Dermis microvascular lymphatic vessel endothelial cell (primary cell): ENCODE measurements around the gene ADARB2. TPM values are rescaled to one million over a fixed set of nuclear protein-coding genes. Genes with fewer than 3 reads are reported as not detected.

ENCODE experiments used
- DNase-seq, 2 donors: peaks; one replicate each; pipeline versions ENCODE4 v3.0.0 to v3.0.0-alpha.2; 2010; ENCODE audit warnings: low read depth in 2 of 2
- total RNA-seq: library from RNA; depleted of rRNA; stranded (reverse); fragments of >200 nt; gene quantifications from 2 replicates; pipeline ENCODE4 v1.2.1, GENCODE V29; 2014

The ADARB2 gene
- total RNA-seq, 1 donor from 2014 or later = not detected

DNA sequence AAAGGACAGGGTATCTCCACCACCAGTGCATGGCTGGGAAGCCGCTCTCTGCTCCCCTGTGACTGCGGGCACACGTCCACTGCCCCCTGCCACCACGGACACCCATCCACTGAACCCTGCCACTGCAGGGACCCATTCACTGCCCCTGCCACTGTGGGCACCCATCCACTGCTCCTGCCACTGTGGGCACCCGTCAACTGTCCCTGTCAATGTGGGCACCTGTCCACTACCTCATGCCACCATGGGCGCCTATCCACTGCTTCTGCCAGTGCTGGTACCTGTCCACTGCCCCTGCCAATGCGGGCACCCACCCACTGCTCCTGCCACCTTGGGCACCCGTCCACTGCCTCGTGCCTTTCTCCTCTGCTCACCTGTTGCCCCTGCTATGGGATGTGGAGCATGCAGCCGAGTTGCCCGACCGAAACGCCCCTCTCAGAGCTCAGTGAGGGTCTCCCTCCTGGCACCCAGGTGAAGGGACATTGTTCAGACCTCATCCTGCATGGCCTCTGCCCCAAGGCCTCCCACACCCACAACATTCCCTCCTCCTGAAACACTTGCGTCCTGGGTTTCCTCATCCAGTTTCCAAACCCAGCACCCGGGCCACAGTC is 207.4 kb downstream of the ADARB2 start:
- no peak for DNase-seq

- DNase-seq = no peak
Observed at GRCh38 chr10:1527951-1528350, 209.4 kb downstream of the ADARB2 start.

- no peak for DNase-seq
Observed at GRCh38 chr10:1526436-1527055, 210.8 kb downstream of the ADARB2 start.

GRCh38 chr10:1525354-1526162 is 211.8 kb downstream of the ADARB2 start:
- DNase-seq = no peak

DNA sequence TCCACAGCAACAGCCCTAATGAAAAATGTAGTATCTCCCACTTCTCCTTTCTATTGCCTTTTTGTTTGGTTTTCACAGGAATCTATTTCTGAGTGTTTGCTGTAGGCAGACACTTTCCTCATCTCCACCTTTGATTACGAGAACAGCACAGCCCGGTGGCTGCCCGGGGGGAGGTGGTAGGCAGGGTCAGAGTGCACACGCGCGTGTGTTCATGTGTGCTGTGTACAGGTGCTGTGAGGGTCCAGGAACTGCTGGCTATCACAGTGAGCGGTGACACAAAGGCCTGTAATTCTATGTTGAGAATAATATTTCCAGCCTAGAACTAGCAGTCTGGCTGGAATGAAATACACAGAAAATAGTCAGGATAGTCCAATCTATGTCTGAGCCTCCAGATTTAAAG is 212.8 kb downstream of the ADARB2 start:
- DNase-seq = no peak

GRCh38 chr10:1523221-1523620 is 214.1 kb downstream of the ADARB2 start:
- no peak for DNase-seq

DNA sequence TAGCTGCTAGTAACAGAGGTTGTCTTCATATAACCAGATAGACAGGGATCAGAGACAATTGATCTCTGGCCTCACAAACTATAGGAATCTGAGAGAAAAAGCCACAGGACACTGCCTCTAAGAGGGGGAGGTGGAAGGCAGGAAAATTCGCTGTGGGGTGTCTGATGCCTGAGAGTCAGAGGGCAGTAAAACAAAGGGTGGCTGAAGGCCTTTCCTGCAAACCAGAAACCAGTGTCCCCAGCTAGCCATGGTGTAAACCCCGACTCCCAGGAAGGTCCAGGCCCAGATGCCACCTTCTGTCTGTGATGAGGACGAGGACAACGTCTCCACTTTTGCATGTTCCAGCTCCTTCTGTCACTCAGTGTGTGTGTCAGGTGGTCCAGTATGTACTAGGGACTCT is 215.1 kb downstream of the ADARB2 start:
- DNase-seq = no peak

- DNase-seq = no peak
Observed at GRCh38 chr10:1521741-1522140, 215.6 kb downstream of the ADARB2 start.

- DNase-seq = no peak
Observed at GRCh38 chr10:1520909-1521565, 216.3 kb downstream of the ADARB2 start.

DNA sequence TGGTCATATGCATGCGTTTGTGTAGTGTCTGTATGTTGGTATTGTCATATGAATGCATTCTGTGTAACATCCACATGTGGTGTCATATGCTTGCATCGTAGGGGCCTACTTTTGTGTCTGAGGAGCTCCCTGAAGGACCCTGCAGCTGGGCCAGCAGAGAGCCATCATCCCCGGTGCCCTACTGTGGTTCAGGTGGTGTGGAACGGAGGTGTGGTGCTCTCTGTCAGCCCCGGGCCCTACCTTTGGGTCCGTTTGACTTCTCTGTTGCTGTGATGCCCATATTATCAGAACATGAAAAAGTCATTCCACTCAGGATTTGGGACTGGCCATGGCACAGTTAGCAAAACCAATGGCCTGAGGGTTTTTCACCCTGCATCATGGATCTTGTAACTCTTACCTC is 217.9 kb downstream of the ADARB2 start:
- DNase-seq = no peak

GRCh38 chr10:1517684-1518083 is 219.6 kb downstream of the ADARB2 start:
- no peak for DNase-seq

GRCh38 chr10:1516492-1517165 is 220.7 kb downstream of the ADARB2 start:
- no peak for DNase-seq

GRCh38 chr10:1515780-1516491 is 221.4 kb downstream of the ADARB2 start:
- no peak for DNase-seq

GRCh38 chr10:1515121-1515779 is 222.1 kb downstream of the ADARB2 start:
- DNase-seq = no peak

DNA sequence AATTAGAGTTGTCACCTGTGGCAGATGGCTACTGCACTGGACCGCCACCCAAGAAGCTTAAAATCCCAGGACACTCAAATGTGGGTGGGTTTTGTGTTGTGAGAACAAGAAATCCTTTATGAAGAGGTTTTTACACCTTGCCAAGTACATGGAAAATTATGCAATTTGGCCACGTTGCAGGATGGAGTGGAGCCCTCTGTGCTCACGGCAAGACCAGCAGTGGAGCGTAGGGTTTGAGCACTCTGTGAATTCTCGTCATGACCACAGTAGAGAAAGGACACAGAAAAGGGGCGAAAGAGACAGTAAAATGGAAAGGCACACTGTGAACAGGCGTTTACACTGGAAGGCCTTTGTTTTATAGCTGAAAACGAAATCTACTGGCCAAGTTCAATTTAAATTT is 222.6 kb downstream of the ADARB2 start:
- no peak for DNase-seq

DNA sequence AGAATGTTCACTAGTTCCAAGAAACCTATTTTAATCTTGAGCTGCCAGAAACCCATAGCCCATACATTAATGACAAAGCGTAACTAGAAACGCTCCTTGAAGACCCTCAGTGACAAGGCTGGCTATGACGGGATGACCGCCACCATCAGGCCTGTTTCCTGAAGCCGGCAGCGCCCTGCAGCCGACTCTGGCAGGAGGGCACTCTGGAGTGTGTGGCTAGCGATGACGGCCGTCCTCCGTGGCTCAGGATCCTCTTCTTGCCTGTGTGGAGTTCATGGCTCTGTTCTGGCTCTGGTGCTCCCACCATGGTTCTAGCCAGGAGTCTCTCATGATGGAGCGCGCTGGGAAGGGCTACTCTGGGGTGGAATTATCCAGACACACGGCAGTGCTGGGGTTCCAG is 224.1 kb downstream of the ADARB2 start:
- no peak for DNase-seq

GRCh38 chr10:1509011-1509530 is 228.3 kb downstream of the ADARB2 start:
- no peak for DNase-seq

- no peak for DNase-seq
Observed at GRCh38 chr10:1508096-1508495, 229.2 kb downstream of the ADARB2 start.

DNA sequence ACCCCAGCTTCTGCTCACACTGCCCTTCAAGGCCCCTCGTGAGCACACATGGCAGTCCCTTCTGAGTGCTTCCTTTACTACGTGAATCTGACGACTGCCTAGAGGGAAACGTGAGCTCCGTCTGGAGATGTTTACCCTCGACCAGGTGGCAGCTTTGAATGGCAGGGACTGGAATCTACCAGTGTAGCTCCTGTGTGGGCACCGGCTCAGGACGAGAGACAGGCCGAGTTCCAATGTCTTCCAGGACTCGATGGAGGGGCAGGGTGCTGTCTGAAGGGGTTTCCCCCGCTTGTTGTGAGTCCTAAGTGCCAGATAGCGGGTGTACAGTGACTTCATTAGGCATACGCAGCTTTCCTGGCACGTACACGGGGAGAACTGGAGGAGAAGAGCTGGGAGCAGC is 229.9 kb downstream of the ADARB2 start:
- DNase-seq = no peak

GRCh38 chr10:1504940-1505339 is 232.4 kb downstream of the ADARB2 start:
- no peak for DNase-seq
